ENCODE measurements around the gene TBC1D20.
A peak's percentile ranks its signal among the peaks of the same experiment; 100 is the strongest.

TBC1D20 gene

GRCh38 chr20:437787-438486 lies 24.4 kb downstream of the TBC1D20 start:
- peak; percentile 50 for DNase-seq

GRCh38 chr20:436476-436875 lies 25.9 kb downstream of the TBC1D20 start:
- DNase-seq = peak; percentile 39

- DNase-seq = peak; percentile 46
These were observed 26.8 kb downstream of the TBC1D20 start for GRCh38 chr20:435558-435957.

DNA sequence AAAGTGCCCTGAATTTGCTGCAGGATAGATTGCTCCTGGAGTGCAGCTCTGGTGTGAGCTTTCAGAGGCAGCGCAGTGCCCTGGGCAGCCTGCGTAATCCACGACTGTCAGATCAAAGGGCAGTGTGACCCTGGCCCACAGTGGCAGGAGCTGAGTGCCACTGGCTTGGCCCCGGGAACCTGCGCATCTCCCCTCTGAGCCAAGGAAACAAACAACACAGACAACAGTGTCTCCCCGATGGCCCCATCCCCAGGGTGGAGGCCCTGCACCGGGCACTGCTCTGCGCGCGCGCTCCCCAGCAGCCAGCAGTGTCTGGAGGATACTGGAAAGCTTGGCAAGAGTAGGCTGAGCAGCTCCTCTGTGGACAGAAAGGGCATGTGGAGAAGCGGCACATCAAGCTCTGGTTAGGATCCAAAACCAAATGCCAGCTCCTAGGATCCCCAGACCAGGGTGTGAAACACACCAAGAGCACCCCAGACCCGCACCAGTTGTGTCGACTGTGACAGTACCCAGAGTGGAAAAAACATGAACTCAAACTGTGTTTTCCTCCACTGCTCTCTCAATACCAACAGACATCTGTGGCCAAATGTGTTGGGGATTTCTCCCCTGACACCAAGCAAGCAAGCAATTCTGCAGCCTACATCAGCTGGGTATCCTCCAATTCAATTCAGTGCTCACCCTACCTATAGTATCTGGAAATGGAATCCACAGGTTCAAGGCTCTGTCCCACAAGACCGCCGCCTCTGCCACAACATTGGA lies 27.5 kb downstream of the TBC1D20 start:
- DNase-seq = peak; percentile 50

DNA sequence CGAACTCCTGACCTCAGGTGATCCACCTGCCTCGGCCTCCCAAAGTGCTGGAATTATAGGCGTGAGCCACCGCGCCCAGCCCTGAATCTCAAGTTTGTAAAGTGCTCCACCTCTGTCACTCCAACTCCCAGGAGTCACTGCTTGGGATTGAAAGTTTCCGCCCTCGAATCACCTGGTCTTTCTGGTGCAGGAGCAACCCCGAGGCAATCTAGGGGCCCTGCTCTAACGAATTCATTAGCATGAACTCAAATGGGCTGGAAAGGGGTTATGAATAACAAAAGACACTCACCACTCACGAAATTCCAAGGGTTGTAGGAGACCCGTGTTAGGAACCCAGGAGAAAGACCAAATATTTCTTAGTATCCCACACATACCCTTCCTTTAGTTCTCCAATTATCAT lies 28.1 kb downstream of the TBC1D20 start:
- DNase-seq = no peak

DNA sequence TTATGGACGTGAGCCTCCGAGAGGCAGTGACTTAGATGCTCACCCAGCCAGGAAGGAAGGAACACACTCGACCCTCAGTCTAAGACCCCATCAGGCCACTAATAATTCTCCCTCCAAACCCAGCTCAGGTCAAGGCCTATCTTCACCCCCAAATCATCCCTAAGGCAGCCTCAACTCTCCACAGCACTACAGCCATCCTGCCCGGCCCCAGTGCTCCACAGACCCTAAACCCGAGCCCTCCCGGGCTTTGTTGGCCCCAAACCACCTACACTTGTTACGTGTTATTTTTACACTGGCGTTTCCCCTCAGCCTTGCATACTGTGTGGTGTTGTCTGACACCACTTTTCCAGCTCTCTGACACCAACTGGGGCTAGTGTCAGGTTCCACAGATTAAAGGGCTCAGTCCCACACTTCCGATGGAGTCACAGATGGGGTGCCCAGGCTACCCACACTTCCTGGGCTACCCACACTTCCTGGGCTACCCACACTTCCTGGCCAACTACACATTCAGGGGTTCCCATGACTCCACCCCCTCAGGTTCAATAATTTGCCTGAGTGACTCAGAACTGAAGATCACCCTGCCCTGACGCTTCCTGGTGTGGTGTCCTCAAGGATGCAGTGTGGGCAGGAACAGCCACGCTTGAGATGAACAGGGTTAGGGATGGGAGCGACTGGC lies 28.9 kb downstream of the TBC1D20 start:
- DNase-seq = peak; percentile 79

DNA sequence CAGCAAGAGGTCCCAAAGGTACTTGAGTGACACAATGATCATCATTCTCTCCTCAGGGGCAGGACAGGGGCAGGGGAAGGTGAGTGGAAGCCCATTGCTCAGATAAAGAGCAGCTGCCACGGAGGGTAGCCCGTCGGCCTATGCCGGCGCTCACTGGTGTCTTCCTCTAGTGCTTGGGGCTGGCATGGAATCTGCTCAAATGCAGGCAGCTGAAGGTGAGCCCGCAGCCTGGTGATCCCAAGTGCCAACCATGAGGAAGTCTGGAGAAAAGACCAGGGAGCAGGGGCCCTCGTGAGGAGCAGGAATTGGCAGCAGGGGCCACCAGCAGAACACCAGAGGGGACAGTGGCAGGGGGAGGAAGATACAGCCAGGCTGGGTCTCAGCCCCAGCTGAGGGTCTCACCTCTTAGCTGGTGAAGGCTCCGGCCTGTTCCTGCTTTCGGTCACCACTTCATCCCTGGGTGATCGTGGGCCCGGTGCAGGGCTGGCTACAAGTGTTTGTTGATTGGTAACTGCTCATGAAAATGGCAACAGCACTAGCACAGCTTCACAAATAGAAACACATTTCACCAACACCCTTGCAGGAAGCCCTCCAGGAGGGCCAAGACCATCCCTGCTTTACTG lies 29.5 kb downstream of the TBC1D20 start:
- DNase-seq = no peak

DNA sequence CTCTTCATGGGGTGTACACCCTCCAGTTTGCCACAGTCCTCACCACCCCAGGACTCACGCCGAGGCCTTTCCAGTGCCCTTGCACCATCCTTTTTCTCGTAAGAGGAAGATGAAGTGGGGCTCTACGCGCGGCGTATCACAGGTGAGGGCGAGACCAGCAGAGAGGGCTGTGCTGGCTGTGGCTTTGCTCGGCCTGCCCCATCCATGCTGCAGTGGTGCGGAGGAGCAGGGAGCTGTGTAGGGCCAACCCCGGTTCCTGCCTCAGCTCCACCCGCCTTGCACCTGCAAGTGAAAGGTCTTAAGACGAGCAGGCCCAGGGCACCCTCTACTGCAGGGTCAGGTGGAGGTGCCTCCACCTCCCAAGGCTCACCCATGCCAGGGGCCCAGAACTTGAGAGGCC lies 30.1 kb downstream of the TBC1D20 start:
- DNase-seq = no peak

DNA sequence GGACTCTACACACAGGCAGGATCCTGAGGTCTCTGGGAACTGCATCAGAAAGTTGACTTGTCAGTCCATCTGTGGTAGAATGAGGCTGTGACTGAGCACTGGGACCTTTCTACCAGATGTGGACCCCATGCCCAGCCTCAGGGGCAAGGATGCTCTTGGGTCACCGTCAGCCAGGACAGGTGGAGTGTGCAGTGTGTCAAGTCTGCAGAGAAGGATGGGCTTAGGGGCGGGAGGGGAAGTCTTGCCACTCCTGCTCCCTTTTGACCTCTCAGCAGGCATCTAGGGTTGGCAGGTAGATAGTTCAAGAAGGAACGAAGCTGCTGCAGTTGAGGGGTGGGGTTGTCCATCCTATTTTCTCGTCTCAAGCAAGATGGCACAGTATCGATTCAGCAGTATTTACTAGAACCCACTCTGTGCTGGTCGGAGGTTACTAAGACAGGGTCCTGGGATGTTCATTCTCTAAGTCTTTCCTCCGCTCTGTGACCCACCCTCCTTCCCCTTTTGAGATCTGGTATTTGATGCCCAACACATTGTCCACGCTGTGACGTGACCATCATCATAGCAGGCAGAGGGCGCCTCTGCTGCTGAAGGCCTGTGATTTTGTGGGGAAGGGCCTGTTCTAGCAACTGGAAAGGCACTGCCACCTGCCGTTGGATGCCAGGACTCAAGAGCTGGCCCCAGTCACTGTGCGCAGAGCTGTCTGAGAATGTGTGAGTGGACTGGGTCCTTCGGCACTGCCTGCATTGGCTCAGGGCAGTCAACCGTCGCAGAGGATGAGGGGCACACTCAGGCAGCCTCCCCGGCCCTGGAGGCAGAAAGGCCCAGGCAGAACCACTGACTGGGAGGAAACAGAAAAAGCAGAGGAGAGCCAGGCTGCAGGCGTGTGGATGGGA lies 31.1 kb downstream of the TBC1D20 start:
- no peak for DNase-seq

- peak; percentile 44 for DNase-seq
These were observed 32.0 kb downstream of the TBC1D20 start for GRCh38 chr20:430091-430999.

GRCh38 chr20:428658-429200 lies 33.6 kb downstream of the TBC1D20 start:
- DNase-seq = no peak

- DNase-seq = no peak
These were observed 34.3 kb downstream of the TBC1D20 start for GRCh38 chr20:427849-428657.

- DNase-seq = no peak
These were observed 34.9 kb downstream of the TBC1D20 start for GRCh38 chr20:427401-427800.

GRCh38 chr20:426566-426965 lies 35.8 kb downstream of the TBC1D20 start:
- no peak for DNase-seq

DNA sequence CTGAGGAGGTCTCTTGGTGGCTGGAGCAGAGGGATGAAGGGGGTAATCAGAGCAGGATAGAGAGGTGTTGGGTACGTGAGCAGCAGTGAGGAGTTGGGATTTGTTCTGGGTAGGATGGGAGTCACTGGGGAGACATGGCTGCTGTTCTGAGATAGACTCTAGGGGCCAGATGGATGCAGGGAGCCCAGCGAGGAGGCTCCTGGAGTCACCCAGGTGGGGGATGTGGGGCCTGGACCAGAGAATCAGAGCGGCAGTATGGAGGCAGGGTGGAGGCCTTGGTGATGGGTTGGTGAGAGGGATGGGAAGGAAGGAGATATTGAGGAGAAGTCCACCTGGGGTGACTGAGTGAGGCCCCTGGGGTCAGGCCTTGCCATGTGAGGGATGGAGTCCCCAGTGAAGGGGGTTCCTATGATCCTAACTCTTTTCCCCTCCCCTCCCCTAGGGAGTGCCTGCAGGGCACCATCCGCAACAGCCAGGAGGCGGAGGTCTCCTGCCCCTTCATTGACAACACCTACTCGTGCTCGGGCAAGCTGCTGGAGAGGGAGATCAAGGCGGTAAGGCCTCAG lies 40.6 kb downstream of the TBC1D20 start:
- no peak for DNase-seq

GRCh38 chr20:420721-421574 lies 41.4 kb downstream of the TBC1D20 start:
- no peak for DNase-seq

GRCh38 chr20:420166-420620 lies 42.1 kb downstream of the TBC1D20 start:
- DNase-seq = no peak

DNA sequence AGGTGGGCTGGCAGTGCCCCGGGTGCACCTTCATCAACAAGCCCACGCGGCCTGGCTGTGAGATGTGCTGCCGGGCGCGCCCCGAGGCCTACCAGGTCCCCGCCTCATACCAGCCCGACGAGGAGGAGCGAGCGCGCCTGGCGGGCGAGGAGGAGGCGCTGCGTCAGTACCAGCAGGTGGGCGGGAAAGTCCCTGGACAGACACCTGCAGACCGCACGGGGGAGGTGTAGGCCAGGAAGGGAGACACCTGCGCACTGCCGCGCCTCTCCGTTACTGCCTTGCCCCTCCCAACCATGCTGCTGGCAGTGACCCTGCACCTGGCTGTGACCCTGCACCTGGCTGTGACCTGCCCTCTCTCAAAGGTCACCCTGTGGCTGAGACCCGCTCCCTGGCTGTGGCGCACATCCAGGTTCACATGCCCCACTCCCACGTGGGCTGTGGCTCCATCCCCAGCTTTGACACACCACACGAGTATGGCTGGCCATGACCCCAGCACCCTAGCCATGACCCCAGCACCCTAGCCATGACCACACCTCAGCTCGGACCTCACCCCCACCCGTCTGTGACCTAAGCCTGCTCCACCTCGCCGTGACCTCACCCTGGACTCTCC lies 42.7 kb downstream of the TBC1D20 start:
- DNase-seq = no peak

Measured in activated CD8-positive, alpha-beta memory T cell treated with anti-CD3 and anti-CD28 coated beads, Interleukin-2, amount 50 U/mL, for 48 hours (primary cell).